Omental fat pad (tissue), 4 donors: ENCODE data around the gene TBC1D10B. TPM values are rescaled to one million over a fixed set of nuclear protein-coding genes. Genes with fewer than 3 reads are reported as not detected.

ENCODE experiments used
- ATAC-seq: fragments of 150-250 bp; one replicate; pipeline ENCODE4 v1.9.1; 2016; ENCODE audit warnings: mild to moderate bottlenecking, moderate library complexity; ENCODE audit not compliant: low FRiP score
- DNase-seq: peaks from one replicate; pipeline ENCODE4 v3.0.0-alpha.2; 2019; ENCODE audit warnings: low spot score
- CTCF ChIP-seq, 3 donors: fragments of 450-650 bp; IDR thresholded peaks; one replicate each; pipeline ENCODE4 v1.5.1; 2016 to 2017; ENCODE audit warnings: antibody characterized with exemption in 3 of 3, mild to moderate bottlenecking in 3 of 3, moderate library complexity in 2 of 3
- total RNA-seq, 4 donors: library from RNA; depleted of rRNA; stranded (reverse); fragments of >200 nt; gene quantifications; one replicate each; pipeline ENCODE4 v1.1.0, GENCODE V29; 2016

Gene TBC1D10B
- total RNA-seq, 4 donors from 2014 or later = 19.0 to 28.6 (median 26.7) TPM

GRCh38 chr16:30369938-30370455 is 297 bp downstream of the TBC1D10B start:
- DNase-seq (no peak), ATAC-seq (peak; percentile 1)
- TF ChIP-seq CTCF (IDR thresholded peaks at IDR 0.05) = no peak

GRCh38 chr16:30369091-30369937 is 980 bp downstream of the TBC1D10B start:
- ATAC-seq = no peak
- no peak for TF ChIP-seq CTCF (IDR thresholded peaks at IDR 0.05)
- no peak for DNase-seq

- TF ChIP-seq CTCF (IDR thresholded peaks at IDR 0.05) = no peak
- ATAC-seq (no peak), DNase-seq (no peak)
These were observed 1.6 kb downstream of the TBC1D10B start for GRCh38 chr16:30368792-30369090.

GRCh38 chr16:30368122-30368791 is 2.0 kb downstream of the TBC1D10B start:
- peak; percentile 44 for ATAC-seq
- TF ChIP-seq CTCF (IDR thresholded peaks at IDR 0.05) = no peak
- DNase-seq = no peak

GRCh38 chr16:30367349-30368009 is 2.8 kb downstream of the TBC1D10B start:
- no peak for TF ChIP-seq CTCF (IDR thresholded peaks at IDR 0.05)
- no peak for DNase-seq
- ATAC-seq = no peak

GRCh38 chr16:30366511-30366910 is 3.8 kb downstream of the TBC1D10B start:
- DNase-seq (no peak), ATAC-seq (no peak)
- no peak for TF ChIP-seq CTCF (IDR thresholded peaks at IDR 0.05)
